ENCODE data around the gene AFF3. TPM values are rescaled to one million over a fixed set of nuclear protein-coding genes. Genes with fewer than 3 reads are reported as not detected.

AFF3 gene
- total RNA-seq, 1 experiment from 2014 or later: 0.22 TPM

GRCh38 chr2:99939135-99939534 lies 203.3 kb downstream of the AFF3 start:
- Histone ChIP-seq H4K20me1 (ENCODE audit: control insufficient read depth, insufficient read depth, insufficient read length) (no peaks in the 10 kb centered on the region), H2BK12ac (ENCODE audit: insufficient read length, low read depth, low read length) (no peak overlapping the region), H2AK5ac (ENCODE audit: insufficient read length, low read length) (no peak overlapping the region), H3K14ac (ENCODE audit: insufficient read depth, low read length) (no peak overlapping the region), H2BK120ac (ENCODE audit: low read depth, low read length, poor library complexity, severe bottlenecking) (no peak overlapping the region), H3K23ac (ENCODE audit: insufficient read length, low read depth, low read length) (no peak overlapping the region), H3K9ac (ENCODE audit: extremely low read depth, insufficient read length, low read length) (no peak overlapping the region), H2BK5ac (ENCODE audit: insufficient read length, low read length) (no peak overlapping the region), H3K79me1 (ENCODE audit: insufficient read depth, low read depth, low read length, poor library complexity, severe bottlenecking) (no peaks in the 10 kb centered on the region), H3K27me3 (ENCODE audit: insufficient read depth, low read length) (no peaks in the 10 kb centered on the region), H3K9me3 (ENCODE audit: control insufficient read depth, low read depth, low read length) (no peaks in the 10 kb centered on the region), H4K5ac (ENCODE audit: insufficient read length, low read depth, low read length) (no peak overlapping the region), H3K4me2 (ENCODE audit: insufficient read depth, insufficient read length, low read length) (no peak overlapping the region), H3K23me2 (ENCODE audit: insufficient read length, low read depth, low read length, poor library complexity, severe bottlenecking) (no peaks in the 10 kb centered on the region), H3K4me1 (ENCODE audit: insufficient read depth, low read length) (no peaks in the 10 kb centered on the region), H3K4ac (ENCODE audit: low read depth, low read length) (no peak overlapping the region), H2BK15ac (ENCODE audit: low read depth, low read length) (no peak overlapping the region), H2BK20ac (ENCODE audit: low read depth, low read length, poor library complexity, severe bottlenecking) (no peak overlapping the region), H3K79me2 (ENCODE audit: insufficient read depth, low read length) (no peaks in the 10 kb centered on the region), H3K27ac (ENCODE audit: insufficient read length, low read depth, low read length) (no peak overlapping the region), H4K8ac (replicated peaks; ENCODE audit: insufficient read length, low read depth, low read length) (no peak overlapping the region), H3K56ac (ENCODE audit: insufficient read length, low read depth, low read length) (no peak overlapping the region), H4K91ac (ENCODE audit: insufficient read length, low read depth, low read length) (no peak overlapping the region), H2AFZ (ENCODE audit: low read length) (no peak overlapping the region), H3T11ph (ENCODE audit: low read length) (no peak overlapping the region), H3K18ac (ENCODE audit: insufficient read length, low read depth, low read length) (no peak overlapping the region)
- no peak for DNase-seq
- no CpG with 5 or more reads among the region's 1 CpG for WGBS (ENCODE audit: extremely low coverage, insufficient read length, low lambda C conversion rate)
- Mint-ChIP-seq H3K4me1 (peaks cover 0 to 6% of the 10 kb centered on the region in 2 experiments; a peak in 1 of 4 replicates), H3K27me3 (ENCODE audit: low read depth) (peaks cover under 1% of the 10 kb centered on the region), H3K9me3 (no peaks in the 10 kb centered on the region), H3K27ac (no peak overlapping the region), H3K36me3 (ENCODE audit: insufficient read depth in 1 of 3, low read depth in 3 of 3) (no peaks in the 10 kb centered on the region), H3K4me3 (no peak overlapping the region)
- TF ChIP-seq CTCF (conservative IDR thresholded peaks at IDR 0.05): no peak
